ENCODE results near the gene SENP8. TPM values are rescaled to one million over a fixed set of nuclear protein-coding genes. Genes with fewer than 3 reads are reported as not detected.

The SENP8 gene
- total and polyA plus RNA-seq, 2 of the 8 experiments (the other 6 are each of a cell fraction or from before 2014, with no cell fraction given) = 4.1 to 6.0 TPM

GRCh38 chr15:72178976-72179585 lies 60.9 kb downstream of the SENP8 start:
- Histone ChIP-seq H4K5ac (ENCODE audit: insufficient read length, low read depth, low read length) (no peak overlapping the region), H3K4me2 (ENCODE audit: insufficient read depth in 1 of 2, low read depth in 2 of 2, low read length in 2 of 2) (no peak overlapping the region), H2BK12ac (ENCODE audit: low read depth, low read length) (no peak overlapping the region), H3K27ac (ENCODE audit: low read depth, low read length) (no peak overlapping the region), H2BK15ac (ENCODE audit: low read length) (no peak overlapping the region), H2AFZ (ENCODE audit: low read length) (no peak overlapping the region), H3K36me3 (ENCODE audit: control insufficient read depth in 2 of 4, insufficient read depth in 4 of 4, low read length in 3 of 4) (no peaks in the 10 kb centered on the region), H2BK20ac (ENCODE audit: low read length) (no peak overlapping the region), H3K23ac (ENCODE audit: insufficient read length) (no peak overlapping the region), H4K91ac (replicated peaks; ENCODE audit: insufficient read length, low read length) (no peak overlapping the region), H3K18ac (ENCODE audit: extremely low read depth, low read length) (no peak overlapping the region), H3K79me1 (ENCODE audit: low read depth, low read length) (no peaks in the 10 kb centered on the region), H4K20me1 (replicated peaks in 1 of 2; ENCODE audit: control insufficient read depth in 1 of 2, insufficient read depth in 2 of 2, low read length in 2 of 2) (no peaks in the 10 kb centered on the region), H3K56ac (replicated peaks; ENCODE audit: insufficient read length, low read depth, low read length) (no peak overlapping the region), H3K4me1 (replicated peaks in 1 of 4; ENCODE audit: control insufficient read depth in 3 of 4, insufficient read depth in 4 of 4, low read length in 3 of 4) (peaks cover 0 to 7% (median 3%) of the 10 kb centered on the region in 4 experiments; a peak in 3 of 7 replicates), H4K8ac (ENCODE audit: extremely low read depth, insufficient read depth, low read length) (no peak overlapping the region), H3K4ac (replicated peaks; ENCODE audit: insufficient read length, low read depth, low read length) (no peak overlapping the region), H2BK5ac (ENCODE audit: low read depth, low read length) (no peak overlapping the region), H2BK120ac (replicated peaks; ENCODE audit: low read depth, low read length) (no peak overlapping the region), H3K23me2 (ENCODE audit: low read depth, low read length) (no peaks in the 10 kb centered on the region; the same call in 1 of the 2 replicates), H3K4me3 (ENCODE audit: extremely low read depth in 1 of 4, insufficient read depth in 2 of 4, low read depth in 3 of 4, low read length in 4 of 4) (no peak overlapping the region), H3K14ac (ENCODE audit: insufficient read length) (no peak overlapping the region), H3K9ac (replicated peaks in 1 of 4; ENCODE audit: extremely low read depth in 1 of 4, low read depth in 3 of 4, low read length in 3 of 4) (no peak overlapping the region), H3K27me3 (replicated peaks in 1 of 4; ENCODE audit: control insufficient read depth in 3 of 4, extremely low read depth in 1 of 4, insufficient read depth in 3 of 4, low read length in 3 of 4) (peaks cover 0 to 6% (median 4%) of the 10 kb centered on the region in 4 experiments; a peak in 4 of 7 replicates), H3K79me2 (ENCODE audit: control insufficient read depth in 1 of 2, insufficient read depth in 2 of 2, low read length in 2 of 2) (no peaks in the 10 kb centered on the region), H3K9me3 (ENCODE audit: insufficient read depth in 2 of 2, low read depth in 1 of 2, low read length in 1 of 2) (no peaks in the 10 kb centered on the region), H2AK5ac (ENCODE audit: low read depth, low read length) (no peak overlapping the region)
- no peak for TF ChIP-seq ATF2 (IDR thresholded peaks at IDR 0.05; ENCODE audit: low read length)
- no peak for TF ChIP-seq CBX5 (IDR thresholded peaks at IDR 0.05; ENCODE audit: low read depth, low read length)
- no peak for TF ChIP-seq ZNF274 (IDR thresholded peaks at IDR 0.05; ENCODE audit: borderline replicate concordance, extremely low read depth, low read length)
- TF ChIP-seq ATF3 (IDR thresholded peaks at IDR 0.05; ENCODE audit: insufficient read depth, low read depth, low read length) = no peak
- TF ChIP-seq SP1 (IDR thresholded peaks at IDR 0.05; ENCODE audit: low read depth, low read length) = no peak
- no peak for TF ChIP-seq NANOG (IDR thresholded peaks at IDR 0.05; ENCODE audit: insufficient read depth, low read depth, low read length, poor library complexity, severe bottlenecking)
- TF ChIP-seq KDM4A (IDR thresholded peaks at IDR 0.05; ENCODE audit: low read depth, low read length, severe bottlenecking) = no peak
- no peak for TF ChIP-seq RAD21 (IDR thresholded peaks at IDR 0.05 in 1 of 2, conservative IDR thresholded peaks at IDR 0.05 in 1 of 2; ENCODE audit: low read depth in 2 of 2, low read length in 2 of 2)
- no peak for FAIRE-seq
- WGBS, 2 experiments (ENCODE audit: extremely low coverage in 1 of 2, insufficient coverage in 1 of 2, insufficient read length in 1 of 2, insufficient replicate concordance in 2 of 2, low coverage in 1 of 2, low lambda C conversion rate in 2 of 2, missing lambda C conversion rate in 1 of 2) = 81% methylated on average over 13 of the region's 13 CpGs; no CpG with 5 or more reads in 1 of the 2 experiments
- no peak for DNase-seq (ENCODE audit: low read depth in 1 of 2, low spot score in 2 of 2)
- ChIA-PET CTCF (ENCODE audit: partially characterized antibody) (interaction anchor here (0.6 to 1.7 kb wide), 4 partner anchors 12 to 654 kb away, joined by 3 to 4 read pairs (median 4); no protein-coding TSS in a partner anchor), POLR2A (ENCODE audit: partially characterized antibody) (interaction anchor here (1.0 to 2.0 kb wide), 4 partner anchors 10 to 30 kb away, joined by 3 to 6 read pairs (median 3); partner anchors contain the start of gene GRAMD2A)
